Measurements from ENCODE around the gene DMD.

DNA sequence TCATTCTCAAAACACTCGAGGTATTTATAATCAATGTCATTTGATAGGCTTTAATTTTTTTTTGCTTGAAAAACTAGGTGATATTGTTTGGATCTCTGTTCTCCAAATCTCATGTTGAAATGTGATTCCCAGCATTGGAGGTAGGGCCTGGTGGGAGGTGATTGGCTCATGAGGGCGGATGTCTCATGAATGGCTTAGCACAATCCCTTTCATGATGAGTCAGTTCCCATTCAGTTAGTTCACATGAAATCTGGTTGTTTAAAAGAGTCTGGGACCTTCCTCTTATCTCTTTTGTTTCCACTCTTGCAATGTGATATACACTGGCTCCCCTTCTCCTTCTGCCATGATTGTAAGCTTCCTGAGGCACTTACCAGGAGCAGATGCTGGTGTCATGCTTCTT is 638.7 kb downstream of the DMD start:
- TF ChIP-seq RAD21 (conservative IDR thresholded peaks at IDR 0.05): no peak
- TF ChIP-seq EP300 (conservative IDR thresholded peaks at IDR 0.05; ENCODE audit: poor library complexity, severe bottlenecking): no peak
- TF ChIP-seq, protein P1, sequence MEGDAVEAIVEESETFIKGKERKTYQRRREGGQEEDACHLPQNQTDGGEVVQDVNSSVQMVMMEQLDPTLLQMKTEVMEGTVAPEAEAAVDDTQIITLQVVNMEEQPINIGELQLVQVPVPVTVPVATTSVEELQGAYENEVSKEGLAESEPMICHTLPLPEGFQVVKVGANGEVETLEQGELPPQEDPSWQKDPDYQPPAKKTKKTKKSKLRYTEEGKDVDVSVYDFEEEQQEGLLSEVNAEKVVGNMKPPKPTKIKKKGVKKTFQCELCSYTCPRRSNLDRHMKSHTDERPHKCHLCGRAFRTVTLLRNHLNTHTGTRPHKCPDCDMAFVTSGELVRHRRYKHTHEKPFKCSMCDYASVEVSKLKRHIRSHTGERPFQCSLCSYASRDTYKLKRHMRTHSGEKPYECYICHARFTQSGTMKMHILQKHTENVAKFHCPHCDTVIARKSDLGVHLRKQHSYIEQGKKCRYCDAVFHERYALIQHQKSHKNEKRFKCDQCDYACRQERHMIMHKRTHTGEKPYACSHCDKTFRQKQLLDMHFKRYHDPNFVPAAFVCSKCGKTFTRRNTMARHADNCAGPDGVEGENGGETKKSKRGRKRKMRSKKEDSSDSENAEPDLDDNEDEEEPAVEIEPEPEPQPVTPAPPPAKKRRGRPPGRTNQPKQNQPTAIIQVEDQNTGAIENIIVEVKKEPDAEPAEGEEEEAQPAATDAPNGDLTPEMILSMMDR (IDR thresholded peaks at IDR 0.05; ENCODE audit: poor library complexity, severe bottlenecking): no peak
